ENCODE data around the gene PAAF1.

The PAAF1 gene

GRCh38 chr11:73980001-73980961 is 103.5 kb downstream of the PAAF1 start:
- no peaks in the 10 kb centered on the region for H3K27me3 Mint-ChIP-seq
- H3K4me1 Mint-ChIP-seq (ENCODE audit: low read depth), result peaks cover 79% of the 10 kb centered on the region
- H3K9me3 Mint-ChIP-seq, result no peaks in the 10 kb centered on the region
- H3K36me3 Mint-ChIP-seq (ENCODE audit: low read depth), result peaks cover 82% of the 10 kb centered on the region
- H3K4me3 Mint-ChIP-seq, result peak overlapping the region; percentile 90
- peak; percentile 73 for DNase-seq
- peak overlapping the region; percentile 96 for H3K27ac Mint-ChIP-seq

Measured in activated T-cell treated with anti-CD3 and anti-CD28 coated beads, Interleukin-2, amount 50 U/mL, for 24 hours (primary cell).